Measurements from ENCODE around the gene CLIP4. TPM values are rescaled to one million over a fixed set of nuclear protein-coding genes. Genes with fewer than 3 reads are reported as not detected.

The CLIP4 gene
- total RNA-seq, 2 experiments from 2014 or later, result 36.8 to 39.4 TPM

DNA sequence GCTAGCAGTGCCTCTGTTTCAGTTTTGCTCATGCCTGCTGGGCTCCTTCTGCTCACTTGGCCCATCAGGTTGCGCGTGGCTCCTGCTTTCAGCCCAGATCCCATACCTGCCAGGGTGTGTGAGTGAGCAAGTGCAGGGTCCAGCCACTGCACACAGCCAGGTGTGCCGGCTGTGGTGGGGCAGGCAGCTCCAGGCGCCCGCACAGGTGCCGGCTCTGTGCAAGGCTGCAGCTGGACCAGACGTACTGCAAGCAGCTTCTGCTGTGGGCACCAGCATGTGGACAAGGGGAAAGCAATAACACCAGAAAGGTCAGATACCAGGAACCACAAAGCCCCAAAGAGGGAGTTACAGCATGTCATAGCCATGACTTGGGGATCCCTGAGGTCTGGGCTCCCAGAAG lies 35.3 kb upstream of the CLIP4 start:
- H3K36me3 ChIP-seq (ENCODE audit: insufficient read depth, low read length), result no peaks in the 10 kb centered on the region
- H3K9me3 ChIP-seq (ENCODE audit: control insufficient read depth in 1 of 2, insufficient read depth in 1 of 2, low read length in 2 of 2), result peaks cover 0 to 17% of the 10 kb centered on the region in 2 experiments
- ChIA-PET POLR2A (no interaction called here), CTCF (no interaction called here)
- Mint-ChIP-seq H3K9me3 (peaks cover 9% of the 10 kb centered on the region), H3K27ac (no peak overlapping the region), H3K27me3 (no peaks in the 10 kb centered on the region), H3K36me3 (ENCODE audit: low read depth) (no peaks in the 10 kb centered on the region), H3K4me3 (no peak overlapping the region), H3K4me1 (ENCODE audit: low read depth) (no peaks in the 10 kb centered on the region)
- H3K4me1 ChIP-seq (ENCODE audit: insufficient read depth, low read length), result no peaks in the 10 kb centered on the region
- H3K27ac ChIP-seq (ENCODE audit: low read depth in 1 of 2, low read length in 2 of 2), result no peak overlapping the region
- DNase-seq, result no peak
- no peaks in the 10 kb centered on the region for H3K27me3 ChIP-seq (ENCODE audit: control insufficient read depth in 1 of 2, insufficient read depth in 2 of 2, low read length in 2 of 2)
- H3K4me3 ChIP-seq (ENCODE audit: low read length), result no peak overlapping the region
- intact Hi-C loops (cut with DNase I, micrococcal nuclease), result no loop called here
- TF ChIP-seq, protein P1, sequence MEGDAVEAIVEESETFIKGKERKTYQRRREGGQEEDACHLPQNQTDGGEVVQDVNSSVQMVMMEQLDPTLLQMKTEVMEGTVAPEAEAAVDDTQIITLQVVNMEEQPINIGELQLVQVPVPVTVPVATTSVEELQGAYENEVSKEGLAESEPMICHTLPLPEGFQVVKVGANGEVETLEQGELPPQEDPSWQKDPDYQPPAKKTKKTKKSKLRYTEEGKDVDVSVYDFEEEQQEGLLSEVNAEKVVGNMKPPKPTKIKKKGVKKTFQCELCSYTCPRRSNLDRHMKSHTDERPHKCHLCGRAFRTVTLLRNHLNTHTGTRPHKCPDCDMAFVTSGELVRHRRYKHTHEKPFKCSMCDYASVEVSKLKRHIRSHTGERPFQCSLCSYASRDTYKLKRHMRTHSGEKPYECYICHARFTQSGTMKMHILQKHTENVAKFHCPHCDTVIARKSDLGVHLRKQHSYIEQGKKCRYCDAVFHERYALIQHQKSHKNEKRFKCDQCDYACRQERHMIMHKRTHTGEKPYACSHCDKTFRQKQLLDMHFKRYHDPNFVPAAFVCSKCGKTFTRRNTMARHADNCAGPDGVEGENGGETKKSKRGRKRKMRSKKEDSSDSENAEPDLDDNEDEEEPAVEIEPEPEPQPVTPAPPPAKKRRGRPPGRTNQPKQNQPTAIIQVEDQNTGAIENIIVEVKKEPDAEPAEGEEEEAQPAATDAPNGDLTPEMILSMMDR (IDR thresholded peaks at IDR 0.05), result no peak
- ATAC-seq (ENCODE audit: poor library complexity), result no peak

- H3K4me3 ChIP-seq (ENCODE audit: low read length), result no peak overlapping the region
- Mint-ChIP-seq H3K27ac (no peak overlapping the region), H3K9me3 (peaks cover 9% of the 10 kb centered on the region), H3K4me3 (no peak overlapping the region), H3K27me3 (no peaks in the 10 kb centered on the region), H3K36me3 (ENCODE audit: low read depth) (no peaks in the 10 kb centered on the region), H3K4me1 (ENCODE audit: low read depth) (no peaks in the 10 kb centered on the region)
- CTCF ChIA-PET, result no interaction called here
- no peaks in the 10 kb centered on the region for H3K36me3 ChIP-seq (ENCODE audit: insufficient read depth, low read length)
- intact Hi-C loops (cut with DNase I, micrococcal nuclease), result no loop called here
- POLR2A ChIA-PET, result no interaction called here
- no peak overlapping the region for H3K27ac ChIP-seq (ENCODE audit: low read depth in 1 of 2, low read length in 2 of 2)
- no peaks in the 10 kb centered on the region for H3K27me3 ChIP-seq (ENCODE audit: control insufficient read depth in 1 of 2, insufficient read depth in 2 of 2, low read length in 2 of 2)
- H3K9me3 ChIP-seq (ENCODE audit: control insufficient read depth in 1 of 2, insufficient read depth in 1 of 2, low read length in 2 of 2), result peaks cover 0 to 17% of the 10 kb centered on the region in 2 experiments
- ATAC-seq (ENCODE audit: poor library complexity), result no peak
- TF ChIP-seq, protein P1 (IDR thresholded peaks at IDR 0.05), result no peak
- no peaks in the 10 kb centered on the region for H3K4me1 ChIP-seq (ENCODE audit: insufficient read depth, low read length)
- DNase-seq, result peak in 2 of 14 experiments; percentile 25 to 48
Observed at GRCh38 chr2:29080886-29081743, 34.1 kb upstream of the CLIP4 start.

GRCh38 chr2:29082804-29083495 lies 32.3 kb upstream of the CLIP4 start:
- H3K36me3 ChIP-seq (ENCODE audit: insufficient read depth, low read length), result no peaks in the 10 kb centered on the region
- no peaks in the 10 kb centered on the region for H3K36me3 Mint-ChIP-seq (ENCODE audit: low read depth)
- H3K27ac Mint-ChIP-seq, result no peak overlapping the region
- DNase-seq, result no peak
- no peak overlapping the region for H3K27ac ChIP-seq (ENCODE audit: low read depth in 1 of 2, low read length in 2 of 2)
- no peaks in the 10 kb centered on the region for H3K4me1 Mint-ChIP-seq (ENCODE audit: low read depth)
- peaks cover 0 to 17% of the 10 kb centered on the region in 2 experiments for H3K9me3 ChIP-seq (ENCODE audit: control insufficient read depth in 1 of 2, insufficient read depth in 1 of 2, low read length in 2 of 2)
- TF ChIP-seq, protein P1 (IDR thresholded peaks at IDR 0.05), result no peak
- ATAC-seq (ENCODE audit: poor library complexity), result no peak
- H3K27me3 ChIP-seq (ENCODE audit: control insufficient read depth in 1 of 2, insufficient read depth in 2 of 2, low read length in 2 of 2), result no peaks in the 10 kb centered on the region
- ChIA-PET CTCF (no interaction called here), POLR2A (no interaction called here)
- H3K4me3 Mint-ChIP-seq, result no peak overlapping the region
- H3K9me3 Mint-ChIP-seq, result peaks cover 8% of the 10 kb centered on the region
- no peak overlapping the region for H3K4me3 ChIP-seq (ENCODE audit: low read length)
- H3K4me1 ChIP-seq (ENCODE audit: insufficient read depth, low read length), result no peaks in the 10 kb centered on the region
- intact Hi-C loops (cut with DNase I, micrococcal nuclease), result no loop called here
- no peaks in the 10 kb centered on the region for H3K27me3 Mint-ChIP-seq
